Body of pancreas (tissue), 4 donors: Measurements from ENCODE around the gene SMAD4. TPM values are rescaled to one million over a fixed set of nuclear protein-coding genes. Genes with fewer than 3 reads are reported as not detected.

Experiments
- ATAC-seq: fragments of 150-250 bp; one replicate; pipeline ENCODE4 v1.9.1; 2016
- DNase-seq, 4 donors: peaks; one replicate each; pipeline ENCODE4 v3.0.0-alpha.2; 2019
- H3K27ac ChIP-seq, 4 donors: fragments of 200-600 bp; sonication (generic); 1 replicate in 3 of 4; 2 replicates in 1 of 4; pipeline versions ENCODE4 v1.5.1 to v1.6.1; 2016 to 2019; ENCODE audit warnings: mild to moderate bottlenecking in 1 of 4, mixed read lengths in 1 of 4, moderate library complexity in 1 of 4
- H3K27me3 ChIP-seq, 2 donors: fragments of 200-600 bp; sonication (generic); one replicate each; pipeline ENCODE4 v1.6.0; 2016; ENCODE audit warnings: mild to moderate bottlenecking in 1 of 2
- H3K36me3 ChIP-seq, 2 donors: fragments of 200-600 bp; sonication (generic); replicated peaks in 1 of 2; 2 replicates each; pipeline ENCODE4 v1.5.1; 2016; ENCODE audit warnings: low read depth in 2 of 2; ENCODE audit not compliant: insufficient read depth in 1 of 2
- H3K4me1 ChIP-seq: fragments of 200-600 bp; sonication (generic); one replicate; pipeline ENCODE4 v1.6.0; 2016
- H3K4me3 ChIP-seq, 2 donors: fragments of 200-600 bp; sonication (generic); 1 replicate in 1 of 2; 2 replicates in 1 of 2; pipeline ENCODE4 v1.5.1; 2016 to 2019
- H3K9me3 ChIP-seq, 3 donors: fragments of 200-600 bp; sonication (generic); 1 replicate in 2 of 3; 2 replicates in 1 of 3; pipeline ENCODE4 v1.5.1; 2016
- CTCF ChIP-seq, 7 experiments: fragments of 450-650 bp in 4 of 7; fragments of 200-600 bp in 3 of 7; sonication (generic) in 3 of 7; IDR thresholded peaks; one replicate each; pipeline ENCODE4 v1.5.1; 2016 to 2019; ENCODE audit warnings: antibody characterized with exemption in 7 of 7
- POLR2A ChIP-seq, 3 donors: fragments of 450-650 bp; IDR thresholded peaks; one replicate each; pipeline ENCODE4 v1.6.1; 2016; ENCODE audit warnings: antibody characterized with exemption in 3 of 3, mild to moderate bottlenecking in 2 of 3
- WGBS, 2 donors: methylation state at CpG; one replicate each; pipeline ENCODE4 v1.1.5; 2017; 5-methylcytosine and 5-hydroxymethylcytosine counted together
- intact Hi-C: fragments of 100-400 bp; cut with DNase I; formaldehyde crosslinking; loops from one replicate; pipeline ENCODE4 v1.15.1; 2023
- total RNA-seq, 2 donors: library from RNA; depleted of rRNA; stranded (reverse); fragments of >200 nt; gene quantifications; one replicate each; pipeline ENCODE4 v1.1.0, GENCODE V29; 2016

Gene SMAD4
- 100 to 1,000 TPM in 1 of 2 donors, 10 to 100 TPM in 1; 78.6 to 173 TPM for total RNA-seq

GRCh38 chr18:51029694-51030536, at the start of gene SMAD4:
TSS of gene SMAD4 (plus strand) at chr18:51030213. CDS start at chr18:51047047, 16,834 bp downstream.
- H3K9me3 ChIP-seq, result no peaks in the 10 kb centered on the region
- intact Hi-C loops, result loop anchor here (10.0 kb wide), 1 partner anchor 55 kb away; no protein-coding TSS in a partner anchor
- H3K27ac ChIP-seq, result peak within 1 kb of the TSS; percentile 95 to 98 (median 98)
- TF ChIP-seq CTCF (IDR thresholded peaks at IDR 0.05) (peak in 1 of 7 experiments; percentile 5), POLR2A (IDR thresholded peaks at IDR 0.05) (peak; percentile 91 to 95 (median 94))
- peak within 1 kb of the TSS; percentile 42 to 53 for H3K4me3 ChIP-seq
- no peaks in the 10 kb centered on the region for H3K36me3 ChIP-seq
- DNase-seq (peak; percentile 96 to 98 (median 96)), ATAC-seq (peak; percentile 95)
- no peaks in the 10 kb centered on the region for H3K27me3 ChIP-seq
- peaks cover 59% of the 10 kb centered on the region for H3K4me1 ChIP-seq
- 0 to 1% methylated on average over 22 to 63 of the region's 79 CpGs for WGBS, 2 donors

- no peaks in the 10 kb centered on the region for H3K9me3 ChIP-seq
- DNase-seq, result no peak
- ATAC-seq, result no peak
- WGBS, 2 donors, result 29 to 38% methylated on average over 1 of the region's 1 CpG
- intact Hi-C loops, result no loop called here
- no peaks in the 10 kb centered on the region for H3K27me3 ChIP-seq
- TF ChIP-seq POLR2A (IDR thresholded peaks at IDR 0.05) (no peak), CTCF (IDR thresholded peaks at IDR 0.05) (no peak)
- peak overlapping the region in 2 of 4 donors; percentile 48 to 49 for H3K27ac ChIP-seq
- H3K36me3 ChIP-seq, result peaks cover 6 to 10% of the 10 kb centered on the region in 2 donors
- no peak overlapping the region for H3K4me3 ChIP-seq
- peaks cover 18% of the 10 kb centered on the region for H3K4me1 ChIP-seq
Observed at GRCh38 chr18:50981381-50981780, 48.6 kb upstream of the SMAD4 start.

GRCh38 chr18:50982086-50982801, 47.8 kb upstream of the SMAD4 start:
- Histone ChIP-seq H3K4me3 (no peak overlapping the region), H3K27me3 (no peaks in the 10 kb centered on the region), H3K27ac (no peak overlapping the region), H3K36me3 (peaks cover 6 to 7% of the 10 kb centered on the region in 2 donors), H3K9me3 (no peaks in the 10 kb centered on the region), H3K4me1 (peaks cover 22% of the 10 kb centered on the region)
- 79 to 86% methylated on average over 8 of the region's 8 CpGs for WGBS, 2 donors
- ATAC-seq, result no peak
- intact Hi-C loops, result no loop called here
- TF ChIP-seq CTCF (IDR thresholded peaks at IDR 0.05) (no peak), POLR2A (IDR thresholded peaks at IDR 0.05) (no peak)
- no peak for DNase-seq

- DNase-seq, result no peak
- Histone ChIP-seq H3K27ac (no peak overlapping the region), H3K4me3 (no peak overlapping the region), H3K4me1 (peaks cover 22% of the 10 kb centered on the region), H3K36me3 (peaks cover 2 to 5% of the 10 kb centered on the region in 2 donors), H3K9me3 (no peaks in the 10 kb centered on the region), H3K27me3 (no peaks in the 10 kb centered on the region)
- TF ChIP-seq POLR2A (IDR thresholded peaks at IDR 0.05) (no peak), CTCF (IDR thresholded peaks at IDR 0.05) (peak in 1 of 7 experiments; percentile 7)
- ATAC-seq, result no peak
- WGBS, 2 donors, result 93 to 97% methylated on average over 3 of the region's 3 CpGs
- intact Hi-C loops, result no loop called here
Observed at GRCh38 chr18:50982802-50983179, 47.2 kb upstream of the SMAD4 start.
